HEK293 (cell line): Measurements from ENCODE around the gene RAB23.

Experiments used
- CTCF ChIA-PET: fragments of 350-600 bp; formaldehyde crosslinking; extraction: SDS; loops from one replicate; lab custom pipeline; 2021; ENCODE audit warnings: antibody characterized with exemption; lab: Yijun Ruan, JAX
- POLR2A ChIA-PET: fragments of 300-600 bp; formaldehyde crosslinking; extraction: SDS; loops from one replicate; lab custom pipeline; 2020; ENCODE audit warnings: antibody characterized with exemption, inconsistent platforms; lab: Yijun Ruan, JAX
- H3K27ac ChIP-seq: fragments of 200-500 bp; sonication (Bioruptor generic); 2 replicates; pipeline ENCODE4 v1.5.1; 2014; ENCODE audit warnings: low read depth, low read length, control low read depth, inconsistent platforms; ENCODE audit errors: extremely low read depth
- H3K36me3 ChIP-seq, 2 experiments: fragments of 200-500 bp in 1 of 2; sonication (Bioruptor generic) in 1 of 2; 1 replicate in 1 of 2; 2 replicates in 1 of 2; pipeline ENCODE4 v1.5.1; 2014 to 2017; ENCODE audit warnings: inconsistent platforms in 2 of 2, low read length in 2 of 2; ENCODE audit not compliant: control insufficient read depth in 2 of 2, insufficient read depth in 1 of 2
- H3K4me1 ChIP-seq: fragments of 200-500 bp; sonication (Bioruptor generic); 2 replicates; pipeline ENCODE4 v1.5.1; 2014; ENCODE audit warnings: mild to moderate bottlenecking, low read length, inconsistent platforms; ENCODE audit not compliant: control insufficient read depth, insufficient read depth
- H3K4me3 ChIP-seq: 2 replicates; pipeline ENCODE4 v1.5.1; 2011; ENCODE audit warnings: low read depth, mild to moderate bottlenecking, control low read depth, low read length, moderate library complexity
- H3K9me3 ChIP-seq: fragments of 200-500 bp; sonication (Bioruptor generic); 2 replicates; pipeline ENCODE4 v1.5.1; 2014; ENCODE audit warnings: low read depth, low read length, inconsistent platforms; ENCODE audit not compliant: control insufficient read depth, insufficient read depth
- MZF1 ChIP-seq: fragments of 450-650 bp; formaldehyde crosslinking; IDR thresholded peaks from 2 replicates; pipeline ENCODE4 v1.5.1; 2017; ENCODE audit warnings: missing biosample characterization, missing genetic modification characterization, borderline replicate concordance
- SCRT2 ChIP-seq: fragments of 450-650 bp; formaldehyde crosslinking; IDR thresholded peaks from 2 replicates; pipeline ENCODE4 v1.5.1; 2016; ENCODE audit warnings: missing biosample characterization, missing genetic modification characterization
- WT1 ChIP-seq: fragments of 450-650 bp; formaldehyde crosslinking; IDR thresholded peaks from 2 replicates; pipeline ENCODE4 v1.5.1; 2016; ENCODE audit warnings: missing biosample characterization, missing genetic modification characterization
- ZBTB26 ChIP-seq: fragments of 450-650 bp; formaldehyde crosslinking; optimal IDR thresholded peaks from 2 replicates; pipeline ENCODE3; 2016; ENCODE audit warnings: missing biosample characterization, mild to moderate bottlenecking, missing genetic modification characterization
- ZBTB44 ChIP-seq: fragments of 450-650 bp; IDR thresholded peaks from 2 replicates; pipeline ENCODE4 v1.5.1; 2018; ENCODE audit warnings: missing biosample characterization, mild to moderate bottlenecking, missing genetic modification characterization
- ZFP3 ChIP-seq: fragments of 450-650 bp; formaldehyde crosslinking; IDR thresholded peaks from 2 replicates; pipeline ENCODE4 v1.5.1; 2016; ENCODE audit warnings: low read depth, missing biosample characterization, missing genetic modification characterization
- ZFP41 ChIP-seq: fragments of 450-650 bp; formaldehyde crosslinking; IDR thresholded peaks from 2 replicates; pipeline ENCODE4 v1.5.1; 2016; ENCODE audit warnings: missing biosample characterization, missing genetic modification characterization, borderline replicate concordance
- ZNF10 ChIP-seq: fragments of 450-650 bp; formaldehyde crosslinking; IDR thresholded peaks from 2 replicates; pipeline ENCODE4 v1.5.1; 2017; ENCODE audit warnings: missing biosample characterization, missing genetic modification characterization
- ZNF248 ChIP-seq: fragments of 450-650 bp; formaldehyde crosslinking; IDR thresholded peaks from 2 replicates; pipeline ENCODE4 v1.5.1; 2017; ENCODE audit warnings: missing biosample characterization, missing genetic modification characterization
- ZNF362 ChIP-seq: fragments of 450-650 bp; formaldehyde crosslinking; IDR thresholded peaks from 2 replicates; pipeline ENCODE4 v1.5.1; 2016; ENCODE audit warnings: missing biosample characterization, missing genetic modification characterization
- ZNF426 ChIP-seq: fragments of 450-650 bp; formaldehyde crosslinking; IDR thresholded peaks from 2 replicates; pipeline ENCODE4 v1.5.1; 2017; ENCODE audit warnings: missing biosample characterization, missing genetic modification characterization, mild to moderate bottlenecking, inconsistent platforms, moderate library complexity
- ZNF48 ChIP-seq: fragments of 450-650 bp; formaldehyde crosslinking; IDR thresholded peaks from 2 replicates; pipeline ENCODE4 v1.5.1; 2016; ENCODE audit warnings: missing biosample characterization, missing genetic modification characterization
- ZNF529 ChIP-seq: fragments of 450-650 bp; formaldehyde crosslinking; IDR thresholded peaks from 2 replicates; pipeline ENCODE4 v1.5.1; 2017; ENCODE audit warnings: missing genetic modification characterization, missing biosample characterization; ENCODE audit not compliant: insufficient replicate concordance
- ZNF585B ChIP-seq: fragments of 450-650 bp; formaldehyde crosslinking; IDR thresholded peaks from 2 replicates; pipeline ENCODE4 v1.5.1; 2016; ENCODE audit warnings: missing biosample characterization, missing genetic modification characterization
- ZNF629 ChIP-seq: fragments of 450-650 bp; formaldehyde crosslinking; IDR thresholded peaks from 2 replicates; pipeline ENCODE4 v1.5.1; 2017; ENCODE audit warnings: missing biosample characterization, missing genetic modification characterization
- ZNF785 ChIP-seq: fragments of 450-650 bp; formaldehyde crosslinking; IDR thresholded peaks from 2 replicates; pipeline ENCODE4 v1.5.1; 2016; ENCODE audit warnings: missing biosample characterization, missing genetic modification characterization
- TF ChIP-seq, protein P1 (sequence below): fragments of 450-650 bp; IDR thresholded peaks from 2 replicates; pipeline ENCODE4 v1.5.1; 2018; ENCODE audit warnings: missing biosample characterization, missing genetic modification characterization
- TF ChIP-seq, protein P2 (sequence below): fragments of 450-650 bp; formaldehyde crosslinking; IDR thresholded peaks from 2 replicates; pipeline ENCODE4 v1.5.1; 2016; ENCODE audit warnings: missing biosample characterization, missing genetic modification characterization
- TF ChIP-seq, protein P3 (sequence below): fragments of 450-650 bp; formaldehyde crosslinking; IDR thresholded peaks from 2 replicates; pipeline ENCODE4 v1.5.1; 2016; ENCODE audit warnings: missing biosample characterization, missing genetic modification characterization
- TF ChIP-seq, protein P4 (sequence below): fragments of 450-650 bp; formaldehyde crosslinking; IDR thresholded peaks from 2 replicates; pipeline ENCODE4 v1.5.1; 2016; ENCODE audit warnings: missing biosample characterization, missing genetic modification characterization

RAB23 gene

GRCh38 chr6:57257911-57258541 is 35.9 kb upstream of the RAB23 start:
- H3K4me1 ChIP-seq = peaks cover 5% of the 10 kb centered on the region; the same call in 1 of the 2 replicates
- ChIA-PET CTCF (interaction anchor here (0.6 to 1.4 kb wide), 2 partner anchors 9 to 56 kb away, joined by 3 to 5 read pairs; no protein-coding TSS in a partner anchor), POLR2A (no interaction called here)
- no peaks in the 10 kb centered on the region for H3K9me3 ChIP-seq
- no peak overlapping the region for H3K4me3 ChIP-seq
- no peaks in the 10 kb centered on the region for H3K36me3 ChIP-seq
- TF ChIP-seq ZNF529 (no peak), SCRT2 (no peak), ZNF10 (no peak), ZFP3 (tag by site-specific recombination) (no peak), ZNF585B (tag by site-specific recombination) (no peak), ZNF785 (tag by site-specific recombination) (no peak), ZBTB44 (tag by site-specific recombination) (no peak), ZBTB26 (tag by site-specific recombination) (no peak), MZF1 (tag by site-specific recombination) (no peak), ZNF426 (no peak), ZNF629 (tag by site-specific recombination) (no peak), ZFP41 (tag by site-specific recombination) (no peak), ZNF362 (tag by site-specific recombination) (no peak), ZNF248 (tag by site-specific recombination) (no peak), WT1 (tag by site-specific recombination) (no peak), ZNF48 (tag by site-specific recombination) (no peak)
- TF ChIP-seq, protein P1, sequence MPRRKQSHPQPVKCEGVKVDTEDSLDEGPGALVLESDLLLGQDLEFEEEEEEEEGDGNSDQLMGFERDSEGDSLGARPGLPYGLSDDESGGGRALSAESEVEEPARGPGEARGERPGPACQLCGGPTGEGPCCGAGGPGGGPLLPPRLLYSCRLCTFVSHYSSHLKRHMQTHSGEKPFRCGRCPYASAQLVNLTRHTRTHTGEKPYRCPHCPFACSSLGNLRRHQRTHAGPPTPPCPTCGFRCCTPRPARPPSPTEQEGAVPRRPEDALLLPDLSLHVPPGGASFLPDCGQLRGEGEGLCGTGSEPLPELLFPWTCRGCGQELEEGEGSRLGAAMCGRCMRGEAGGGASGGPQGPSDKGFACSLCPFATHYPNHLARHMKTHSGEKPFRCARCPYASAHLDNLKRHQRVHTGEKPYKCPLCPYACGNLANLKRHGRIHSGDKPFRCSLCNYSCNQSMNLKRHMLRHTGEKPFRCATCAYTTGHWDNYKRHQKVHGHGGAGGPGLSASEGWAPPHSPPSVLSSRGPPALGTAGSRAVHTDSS (tag by site-specific recombination) = no peak
- TF ChIP-seq, protein P2, sequence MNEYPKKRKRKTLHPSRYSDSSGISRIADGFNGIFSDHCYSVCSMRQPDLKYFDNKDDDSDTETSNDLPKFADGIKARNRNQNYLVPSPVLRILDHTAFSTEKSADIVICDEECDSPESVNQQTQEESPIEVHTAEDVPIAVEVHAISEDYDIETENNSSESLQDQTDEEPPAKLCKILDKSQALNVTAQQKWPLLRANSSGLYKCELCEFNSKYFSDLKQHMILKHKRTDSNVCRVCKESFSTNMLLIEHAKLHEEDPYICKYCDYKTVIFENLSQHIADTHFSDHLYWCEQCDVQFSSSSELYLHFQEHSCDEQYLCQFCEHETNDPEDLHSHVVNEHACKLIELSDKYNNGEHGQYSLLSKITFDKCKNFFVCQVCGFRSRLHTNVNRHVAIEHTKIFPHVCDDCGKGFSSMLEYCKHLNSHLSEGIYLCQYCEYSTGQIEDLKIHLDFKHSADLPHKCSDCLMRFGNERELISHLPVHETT (tag by site-specific recombination) = no peak
- TF ChIP-seq, protein P3, sequence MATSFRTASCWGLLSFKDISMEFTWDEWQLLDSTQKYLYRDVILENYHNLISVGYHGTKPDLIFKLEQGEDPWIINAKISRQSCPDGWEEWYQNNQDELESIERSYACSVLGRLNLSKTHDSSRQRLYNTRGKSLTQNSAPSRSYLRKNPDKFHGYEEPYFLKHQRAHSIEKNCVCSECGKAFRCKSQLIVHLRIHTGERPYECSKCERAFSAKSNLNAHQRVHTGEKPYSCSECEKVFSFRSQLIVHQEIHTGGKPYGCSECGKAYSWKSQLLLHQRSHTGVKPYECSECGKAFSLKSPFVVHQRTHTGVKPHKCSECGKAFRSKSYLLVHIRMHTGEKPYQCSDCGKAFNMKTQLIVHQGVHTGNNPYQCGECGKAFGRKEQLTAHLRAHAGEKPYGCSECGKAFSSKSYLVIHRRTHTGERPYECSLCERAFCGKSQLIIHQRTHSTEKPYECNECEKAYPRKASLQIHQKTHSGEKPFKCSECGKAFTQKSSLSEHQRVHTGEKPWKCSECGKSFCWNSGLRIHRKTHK (tag by site-specific recombination) = no peak
- TF ChIP-seq, protein P4, sequence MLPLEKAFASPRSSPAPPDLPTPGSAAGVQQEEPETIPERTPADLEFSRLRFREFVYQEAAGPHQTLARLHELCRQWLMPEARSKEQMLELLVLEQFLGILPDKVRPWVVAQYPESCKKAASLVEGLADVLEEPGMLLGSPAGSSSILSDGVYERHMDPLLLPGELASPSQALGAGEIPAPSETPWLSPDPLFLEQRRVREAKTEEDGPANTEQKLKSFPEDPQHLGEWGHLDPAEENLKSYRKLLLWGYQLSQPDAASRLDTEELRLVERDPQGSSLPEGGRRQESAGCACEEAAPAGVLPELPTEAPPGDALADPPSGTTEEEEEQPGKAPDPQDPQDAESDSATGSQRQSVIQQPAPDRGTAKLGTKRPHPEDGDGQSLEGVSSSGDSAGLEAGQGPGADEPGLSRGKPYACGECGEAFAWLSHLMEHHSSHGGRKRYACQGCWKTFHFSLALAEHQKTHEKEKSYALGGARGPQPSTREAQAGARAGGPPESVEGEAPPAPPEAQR = no peak
- no peak overlapping the region for H3K27ac ChIP-seq
